K562 (cell line): ENCODE measurements around the gene HEXD. TPM values are rescaled to one million over a fixed set of nuclear protein-coding genes. Genes with fewer than 3 reads are reported as not detected.
A peak's percentile ranks its signal among the peaks of the same experiment; 100 is the strongest.

Source experiments
- ATAC-seq: fragments of 200-7000 bp; cut with Tn5 transposase; 3 replicates; pipeline ENCODE4 v1.9.1; 2020; ENCODE audit warnings: moderate library complexity
- BruUV-seq: library from RNA; stranded (reverse); fragments of 400-500 nt; replicated peaks from 2 replicates; lab custom pipeline; 2021; lab: Mats Ljungman, UMichigan
- CTCF ChIA-PET: fragments of 300-600 bp; formaldehyde crosslinking; extraction: SDS; loops from one replicate; lab custom pipeline; 2021; ENCODE audit warnings: low intra/inter-chr PET ratio; lab: Yijun Ruan, JAX
- POLR2A ChIA-PET: fragments of 300-600, 350-650 bp; sonication (Branson Sonifier 250); formaldehyde crosslinking; extraction: SDS; loops from one replicate; lab custom pipeline; 2021; ENCODE audit warnings: antibody characterized with exemption, inconsistent platforms; lab: Yijun Ruan, JAX
- DNase-seq, 4 experiments: peaks; one replicate each; pipeline versions ENCODE4 v3.0.0 to v3.0.0-alpha.2; 2011 to 2018; ENCODE audit warnings: low spot score in 3 of 4, mixed read lengths in 3 of 4; ENCODE audit errors: extremely low read depth in 1 of 4
- FAIRE-seq: peaks from 2 replicates; lab custom pipeline; 2011; peaks lifted over from hg19 to GRCh38; lab: Jason Lieb, UNC
- H2AFZ ChIP-seq: 2 replicates; pipeline ENCODE4 v1.6.0; 2011; ENCODE audit warnings: low read depth, low read length, control low read depth, inconsistent platforms
- H3K27ac ChIP-seq: fragments of 200-600 bp; 3 replicates; pipeline ENCODE4 v1.8.0; 2011; ENCODE audit warnings: low read depth, mild to moderate bottlenecking, control low read depth, inconsistent platforms, low read length, moderate library complexity, mixed read lengths; ENCODE audit errors: extremely low read depth
- H3K27me3 ChIP-seq, 2 experiments: fragments of 300-600 bp in 1 of 2; 2 replicates in 1 of 2; 3 replicates in 1 of 2; pipeline versions ENCODE4 v1.6.0 to v1.8.0; 2011; ENCODE audit warnings: inconsistent platforms in 2 of 2, low read length in 2 of 2, mild to moderate bottlenecking in 1 of 2, mixed read lengths in 1 of 2, moderate library complexity in 1 of 2; ENCODE audit not compliant: control insufficient read depth in 2 of 2, insufficient read depth in 2 of 2
- H3K36me3 ChIP-seq: fragments of 300-600 bp; 3 replicates; pipeline ENCODE4 v1.8.0; 2011; ENCODE audit warnings: mild to moderate bottlenecking, low read length, inconsistent platforms; ENCODE audit not compliant: control insufficient read depth, insufficient read depth
- H3K4me1 ChIP-seq, 2 experiments: fragments of 200-600 bp in 1 of 2; replicated peaks in 1 of 2; 2 replicates in 1 of 2; 3 replicates in 1 of 2; pipeline versions ENCODE4 v1.5.1 to v1.8.0; 2011; ENCODE audit warnings: inconsistent platforms in 2 of 2, low read length in 2 of 2, mild to moderate bottlenecking in 1 of 2, mixed read lengths in 1 of 2, moderate library complexity in 1 of 2; ENCODE audit not compliant: control insufficient read depth in 2 of 2, insufficient read depth in 2 of 2
- H3K4me2 ChIP-seq: 2 replicates; pipeline ENCODE4 v1.6.1; 2011; ENCODE audit warnings: low read length, control low read depth, inconsistent platforms, mixed read lengths; ENCODE audit not compliant: insufficient read depth
- H3K4me3 ChIP-seq: fragments of 200-600 bp; sonication (generic), shearing (Covaris generic); 2 replicates; pipeline ENCODE4 v1.5.1; 2016; ENCODE audit warnings: control low read depth, inconsistent platforms
- H3K79me2 ChIP-seq: fragments of 200-600 bp; 3 replicates; pipeline ENCODE4 v1.8.0; 2011; ENCODE audit warnings: low read length, inconsistent platforms; ENCODE audit not compliant: control insufficient read depth, insufficient read depth
- H3K9ac ChIP-seq, 2 experiments: 2 replicates each; pipeline versions ENCODE4 v1.6.0 to v1.6.1; 2011; ENCODE audit warnings: low read depth in 2 of 2, low read length in 2 of 2, control low read depth in 1 of 2, inconsistent platforms in 1 of 2, mild to moderate bottlenecking in 1 of 2, mixed read lengths in 1 of 2; ENCODE audit not compliant: insufficient read depth in 1 of 2
- H3K9me1 ChIP-seq: one replicate; pipeline ENCODE4 v1.6.0; 2011; ENCODE audit warnings: inconsistent platforms, mild to moderate bottlenecking, low read length, moderate library complexity; ENCODE audit not compliant: control insufficient read depth, insufficient read depth
- H3K9me3 ChIP-seq: replicated peaks from 2 replicates; pipeline ENCODE4 v1.5.1; 2011; ENCODE audit warnings: low read depth, low read length, inconsistent platforms; ENCODE audit not compliant: control insufficient read depth, insufficient read depth
- H4K20me1 ChIP-seq: replicated peaks from 2 replicates; pipeline ENCODE4 v1.6.1; 2011; ENCODE audit warnings: low read length, inconsistent platforms, mixed read lengths; ENCODE audit not compliant: control insufficient read depth, insufficient read depth
- ATF1 ChIP-seq, 2 experiments: fragments of 450-650 bp in 1 of 2; IDR thresholded peaks; 2 replicates each; pipeline ENCODE4 v1.6.1; 2016; ENCODE audit warnings: missing compliant biosample characterization in 1 of 2, missing genetic modification characterization in 1 of 2
- GTF2E2 ChIP-seq: fragments of 200-800 bp; sonication (Bioruptor generic); IDR thresholded peaks from 2 replicates; pipeline ENCODE4 v1.6.1; 2016; ENCODE audit warnings: missing genetic modification characterization, missing compliant biosample characterization
- NUFIP1 ChIP-seq: fragments of 450-650 bp; IDR thresholded peaks from 2 replicates; pipeline ENCODE4 v1.6.1; 2018; ENCODE audit not compliant: partially characterized antibody
- PRPF4 ChIP-seq: fragments of 200-400 bp; formaldehyde crosslinking; IDR thresholded peaks from one replicate; pipeline ENCODE4 v1.6.1; 2017; ENCODE audit warnings: low read length, low read depth, mild to moderate bottlenecking; ENCODE audit not compliant: insufficient read depth, poor library complexity, severe bottlenecking
- WGBS: fragments of 100-300 bp; shearing (Covaris generic); methylation state at CpG from one replicate; pipeline ENCODE4 v1.1.6; 2016; ENCODE audit warnings: low coverage, mixed read lengths; ENCODE audit not compliant: insufficient coverage; ENCODE audit errors: missing lambda C conversion rate; 5-methylcytosine and 5-hydroxymethylcytosine counted together
- in situ Hi-C: fragments of 300-500 bp; cut with MboI; formaldehyde crosslinking; loops from 4 replicates; pipeline ENCODE4 v1.15.0; 2018; ENCODE audit warnings: inconsistent platforms, mixed read lengths
- intact Hi-C: fragments of 100-400 bp; cut with micrococcal nuclease; formaldehyde crosslinking; loops from 2 replicates; pipeline ENCODE4 v1.14.2; 2022
- polyA plus RNA-seq, 8 experiments: library from polyadenylated mRNA; depleted of rRNA in 4 of 8; stranded (reverse) in 5 of 8; unstranded in 3 of 8; fragments of >200 nt; fragmentation: Nextera tagmentation in 2 of 8; fragmentation: Illumina TruSeq in 1 of 8; extraction: Ambion mirVana in 2 of 8; extraction: Trizol in 1 of 8; gene quantifications; 2 replicates each; pipeline versions ENCODE4 v1.2.1 to v1.2.3, GENCODE V29; 2011 to 2014; ENCODE audit warnings: inconsistent platforms in 1 of 8, missing spikeins in 1 of 8
- total RNA-seq, 7 experiments: library from RNA; depleted of rRNA in 6 of 7; stranded (reverse); fragments of >200 nt in 6 of 7; fragmentation: Illumina TruSeq in 2 of 7; extraction: Trizol in 2 of 7; gene quantifications; 2 replicates each; pipeline versions ENCODE4 v1.2.1 to v1.2.3, GENCODE V29; 2011 to 2021; ENCODE audit warnings: low replicate concordance in 1 of 7
- TF ChIP-seq, protein P1 (sequence below): fragments of 200-800 bp; sonication (Bioruptor generic); IDR thresholded peaks from 2 replicates; pipeline ENCODE4 v1.6.1; 2017; ENCODE audit warnings: missing genetic modification characterization, missing compliant biosample characterization

Gene HEXD
- total and polyA plus RNA-seq, 9 of the 15 experiments (the other 6 are each of a cell fraction or from before 2014, with no cell fraction given): 1.0 to 25.3 (median 10.0) TPM

DNA sequence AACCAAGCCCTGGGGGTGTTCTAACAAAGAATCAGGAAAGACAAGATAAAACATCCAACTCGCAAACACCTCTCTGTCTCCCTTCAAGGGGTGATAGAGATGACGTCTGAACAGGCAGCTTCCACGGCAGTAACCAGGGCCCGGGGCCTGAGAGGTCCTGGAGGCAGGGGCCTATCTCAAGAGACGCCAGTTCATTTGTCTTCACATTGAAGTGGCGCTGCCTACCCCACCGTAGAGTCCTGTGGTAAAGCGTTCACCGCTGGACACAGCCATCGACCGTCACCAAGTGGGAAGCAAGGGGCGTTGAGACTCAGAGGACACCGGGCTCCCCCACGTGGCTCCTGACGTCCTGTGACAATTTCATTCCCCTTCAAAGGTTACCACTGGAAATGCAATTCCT lies 25.2 kb upstream of the HEXD start (continued):
- no peak for TF ChIP-seq NUFIP1
- TF ChIP-seq, all 486 proteins: peak for 0

DNA sequence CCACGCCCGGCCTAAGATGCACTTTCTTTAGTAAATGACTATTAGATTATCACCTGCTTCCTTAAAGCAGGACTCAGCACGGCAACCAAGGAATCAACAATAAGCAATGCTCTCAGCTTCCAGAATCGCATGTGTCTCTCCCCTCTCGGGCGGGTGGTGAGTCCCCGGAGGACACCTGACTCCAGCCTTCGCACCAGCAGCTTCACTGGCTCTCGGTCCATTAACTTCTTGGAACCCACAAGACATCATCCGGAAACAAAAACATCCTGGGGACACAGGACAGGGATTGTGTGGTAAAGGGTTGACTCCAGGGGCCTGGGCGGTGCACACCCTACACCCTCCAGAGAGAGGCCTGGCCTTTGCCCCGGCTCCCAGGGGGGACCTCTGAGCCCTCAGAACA lies 23.9 kb upstream of the HEXD start:
- POLR2A ChIA-PET: no interaction called here
- TF ChIP-seq PRPF4: no peak
- no peak for TF ChIP-seq GTF2E2
- TF ChIP-seq, protein P1, sequence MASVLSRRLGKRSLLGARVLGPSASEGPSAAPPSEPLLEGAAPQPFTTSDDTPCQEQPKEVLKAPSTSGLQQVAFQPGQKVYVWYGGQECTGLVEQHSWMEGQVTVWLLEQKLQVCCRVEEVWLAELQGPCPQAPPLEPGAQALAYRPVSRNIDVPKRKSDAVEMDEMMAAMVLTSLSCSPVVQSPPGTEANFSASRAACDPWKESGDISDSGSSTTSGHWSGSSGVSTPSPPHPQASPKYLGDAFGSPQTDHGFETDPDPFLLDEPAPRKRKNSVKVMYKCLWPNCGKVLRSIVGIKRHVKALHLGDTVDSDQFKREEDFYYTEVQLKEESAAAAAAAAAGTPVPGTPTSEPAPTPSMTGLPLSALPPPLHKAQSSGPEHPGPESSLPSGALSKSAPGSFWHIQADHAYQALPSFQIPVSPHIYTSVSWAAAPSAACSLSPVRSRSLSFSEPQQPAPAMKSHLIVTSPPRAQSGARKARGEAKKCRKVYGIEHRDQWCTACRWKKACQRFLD: no peak
- no peak for TF ChIP-seq ATF1 (CRISPR knock-in tag; IDR thresholded peaks at IDR 0.05)
- TF ChIP-seq ATF1 (tag; IDR thresholded peaks at IDR 0.05): no peak

More for the DNA sequence above, 23.9 kb upstream of the HEXD start:
- H3K36me3 ChIP-seq: peaks cover 29% of the 10 kb centered on the region; the same call in 2 of the 3 replicates
- H3K79me2 ChIP-seq: no peaks in the 10 kb centered on the region
- H3K4me2 ChIP-seq: no peak overlapping the region
- in situ Hi-C loops: no loop called here
- no peaks in the 10 kb centered on the region for H3K9me1 ChIP-seq
- H2AFZ ChIP-seq: no peak overlapping the region
- H3K27me3 ChIP-seq: no peaks in the 10 kb centered on the region
- FAIRE-seq (no peak), DNase-seq (no peak), ATAC-seq (no peak)
- no TSS peak for BruUV-seq
- no peaks in the 10 kb centered on the region for H4K20me1 ChIP-seq
- H3K9ac ChIP-seq: peak overlapping the region in 1 of 2 experiments; percentile 48; a peak in 1 of 4 replicates
- no peak overlapping the region for H3K27ac ChIP-seq
- H3K4me1 ChIP-seq: peaks cover 0 to 26% of the 10 kb centered on the region in 2 experiments; a peak in 2 of 5 replicates
- CTCF ChIA-PET: no interaction called here
- intact Hi-C loops: no loop called here
- 90% methylated on average over 12 of the region's 12 CpGs for WGBS
- no peaks in the 10 kb centered on the region for H3K9me3 ChIP-seq
- H3K4me3 ChIP-seq: no peak overlapping the region
